ENCODE data around the gene VCL. TPM values are rescaled to one million over a fixed set of nuclear protein-coding genes. Genes with fewer than 3 reads are reported as not detected.

VCL gene
- total RNA-seq, 1 experiment from 2014 or later = 176 TPM

- BruUV-seq (replicated peaks) = no TSS peak
- peak; percentile 83 for DNase-seq (ENCODE audit: low spot score)
- TF ChIP-seq EZH2 (IDR thresholded peaks at IDR 0.05; ENCODE audit: borderline replicate concordance, low read depth, low read length, poor library complexity, severe bottlenecking) = no peak
- TF ChIP-seq, protein P1, sequence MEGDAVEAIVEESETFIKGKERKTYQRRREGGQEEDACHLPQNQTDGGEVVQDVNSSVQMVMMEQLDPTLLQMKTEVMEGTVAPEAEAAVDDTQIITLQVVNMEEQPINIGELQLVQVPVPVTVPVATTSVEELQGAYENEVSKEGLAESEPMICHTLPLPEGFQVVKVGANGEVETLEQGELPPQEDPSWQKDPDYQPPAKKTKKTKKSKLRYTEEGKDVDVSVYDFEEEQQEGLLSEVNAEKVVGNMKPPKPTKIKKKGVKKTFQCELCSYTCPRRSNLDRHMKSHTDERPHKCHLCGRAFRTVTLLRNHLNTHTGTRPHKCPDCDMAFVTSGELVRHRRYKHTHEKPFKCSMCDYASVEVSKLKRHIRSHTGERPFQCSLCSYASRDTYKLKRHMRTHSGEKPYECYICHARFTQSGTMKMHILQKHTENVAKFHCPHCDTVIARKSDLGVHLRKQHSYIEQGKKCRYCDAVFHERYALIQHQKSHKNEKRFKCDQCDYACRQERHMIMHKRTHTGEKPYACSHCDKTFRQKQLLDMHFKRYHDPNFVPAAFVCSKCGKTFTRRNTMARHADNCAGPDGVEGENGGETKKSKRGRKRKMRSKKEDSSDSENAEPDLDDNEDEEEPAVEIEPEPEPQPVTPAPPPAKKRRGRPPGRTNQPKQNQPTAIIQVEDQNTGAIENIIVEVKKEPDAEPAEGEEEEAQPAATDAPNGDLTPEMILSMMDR (conservative IDR thresholded peaks at IDR 0.05; ENCODE audit: low read depth, low read length) = no peak
- ChIA-PET CTCF (no interaction called here), POLR2A (ENCODE audit: low non-redundant PET) (no interaction called here)
- Histone ChIP-seq H3K4me3 (ENCODE audit: low read depth, low read length, poor library complexity, severe bottlenecking) (no peak overlapping the region), H3K9me3 (ENCODE audit: low read depth, low read length, poor library complexity, severe bottlenecking) (no peaks in the 10 kb centered on the region), H3K36me3 (ENCODE audit: insufficient read depth, low read length, poor library complexity, severe bottlenecking) (peaks cover 27% of the 10 kb centered on the region), H3K27ac (ENCODE audit: low read depth, low read length, poor library complexity, severe bottlenecking) (peak overlapping the region; percentile 90), H3K4me1 (ENCODE audit: insufficient read depth, low read length, poor library complexity, severe bottlenecking) (peaks cover 65% of the 10 kb centered on the region), H3K27me3 (replicated peaks; ENCODE audit: insufficient read depth, low read depth, low read length, poor library complexity) (no peaks in the 10 kb centered on the region)
- intact Hi-C loops (cut with micrococcal nuclease; ENCODE audit: unreplicated experiment) = no loop called here
Observed at GRCh38 chr10:74078037-74078436, 80.1 kb downstream of the VCL start.

- TF ChIP-seq EZH2 (IDR thresholded peaks at IDR 0.05; ENCODE audit: borderline replicate concordance, low read depth, low read length, poor library complexity, severe bottlenecking) = no peak
- TF ChIP-seq, protein P1 (conservative IDR thresholded peaks at IDR 0.05; ENCODE audit: low read depth, low read length) = no peak
- no peaks in the 10 kb centered on the region for H3K9me3 ChIP-seq (ENCODE audit: low read depth, low read length, poor library complexity, severe bottlenecking)
- H3K27ac ChIP-seq (ENCODE audit: low read depth, low read length, poor library complexity, severe bottlenecking) = peak overlapping the region; percentile 90
- H3K4me1 ChIP-seq (ENCODE audit: insufficient read depth, low read length, poor library complexity, severe bottlenecking) = peaks cover 65% of the 10 kb centered on the region
- H3K27me3 ChIP-seq (replicated peaks; ENCODE audit: insufficient read depth, low read depth, low read length, poor library complexity) = no peaks in the 10 kb centered on the region
- ChIA-PET CTCF (interaction anchor here (0.6 to 3.0 kb wide), 7 partner anchors 39 to 229 kb away, joined by 3 to 29 read pairs (median 6); no protein-coding TSS in a partner anchor), POLR2A (ENCODE audit: low non-redundant PET) (interaction anchor here (0.6 to 0.7 kb wide), 2 partner anchors 132 to 189 kb away, joined by 3 to 27 read pairs; no protein-coding TSS in a partner anchor)
- no peak overlapping the region for H3K4me3 ChIP-seq (ENCODE audit: low read depth, low read length, poor library complexity, severe bottlenecking)
- peaks cover 25% of the 10 kb centered on the region for H3K36me3 ChIP-seq (ENCODE audit: insufficient read depth, low read length, poor library complexity, severe bottlenecking)
- no TSS peak for BruUV-seq (replicated peaks)
- intact Hi-C loops (cut with micrococcal nuclease; ENCODE audit: unreplicated experiment) = no loop called here
- no peak for DNase-seq (ENCODE audit: low spot score)
Observed at GRCh38 chr10:74079028-74079935, 81.4 kb downstream of the VCL start.

- intact Hi-C loops (cut with micrococcal nuclease; ENCODE audit: unreplicated experiment) = loop anchor here (2.0 kb wide), 2 partner anchors 69 to 113 kb away; no protein-coding TSS in a partner anchor
- H3K4me3 ChIP-seq (ENCODE audit: low read depth, low read length, poor library complexity, severe bottlenecking) = peak overlapping the region; percentile 1
- BruUV-seq (replicated peaks) = no TSS peak
- peaks cover 65% of the 10 kb centered on the region for H3K4me1 ChIP-seq (ENCODE audit: insufficient read depth, low read length, poor library complexity, severe bottlenecking)
- ChIA-PET CTCF (interaction anchor here (0.7 to 3.0 kb wide), 6 partner anchors 40 to 230 kb away, joined by 3 to 29 read pairs (median 6); no protein-coding TSS in a partner anchor), POLR2A (ENCODE audit: low non-redundant PET) (interaction anchor here (0.6 to 0.7 kb wide), 2 partner anchors 10 to 190 kb away, joined by 3 to 27 read pairs; no protein-coding TSS in a partner anchor)
- TF ChIP-seq, protein P1 (conservative IDR thresholded peaks at IDR 0.05; ENCODE audit: low read depth, low read length) = no peak
- TF ChIP-seq EZH2 (IDR thresholded peaks at IDR 0.05; ENCODE audit: borderline replicate concordance, low read depth, low read length, poor library complexity, severe bottlenecking) = no peak
- H3K36me3 ChIP-seq (ENCODE audit: insufficient read depth, low read length, poor library complexity, severe bottlenecking) = peaks cover 17% of the 10 kb centered on the region
- H3K27me3 ChIP-seq (replicated peaks; ENCODE audit: insufficient read depth, low read depth, low read length, poor library complexity) = no peaks in the 10 kb centered on the region
- H3K9me3 ChIP-seq (ENCODE audit: low read depth, low read length, poor library complexity, severe bottlenecking) = no peaks in the 10 kb centered on the region
- peak; percentile 92 for DNase-seq (ENCODE audit: low spot score)
- H3K27ac ChIP-seq (ENCODE audit: low read depth, low read length, poor library complexity, severe bottlenecking) = peak overlapping the region; percentile 90
Observed at GRCh38 chr10:74079936-74080590, 82.1 kb downstream of the VCL start.

All from A673 (cell line).